OCI-LY3 (cell line): ENCODE data around the gene MAP4K3.

Experiments
- H2AFZ ChIP-seq: fragments of 200-600, 300-600 bp; shearing (Covaris generic); 2 replicates; pipeline ENCODE4 v1.6.0; 2014; ENCODE audit warnings: antibody characterized with exemption, low read depth, low read length
- H3K27ac ChIP-seq: fragments of 200-600, 300-600 bp; sonication (generic); 2 replicates; pipeline ENCODE4 v1.5.1; 2014; ENCODE audit warnings: mild to moderate bottlenecking, low read length, moderate library complexity, mixed read lengths
- H3K27me3 ChIP-seq: fragments of 200-600, 300-600 bp; sonication (generic); 2 replicates; pipeline ENCODE4 v1.6.1; 2014; ENCODE audit warnings: low read depth, low read length, mixed read lengths
- H3K36me3 ChIP-seq: fragments of 200-600, 300-600 bp; sonication (generic); replicated peaks from 2 replicates; pipeline ENCODE3; 2014; ENCODE audit warnings: low read depth, low read length, mixed read lengths
- H3K4me1 ChIP-seq: fragments of 300-600, 200-600 bp; sonication (generic); 2 replicates; pipeline ENCODE4 v1.6.1; 2014; ENCODE audit warnings: low read length, mixed read lengths
- H3K4me2 ChIP-seq: fragments of 200-600, 300-600 bp; sonication (generic); 2 replicates; pipeline ENCODE4 v1.6.1; 2014; ENCODE audit warnings: low read length, mixed read lengths
- H3K4me3 ChIP-seq: fragments of 300-600, 200-600 bp; sonication (generic); 2 replicates; pipeline ENCODE4 v1.5.1; 2014; ENCODE audit warnings: antibody characterized with exemption, mild to moderate bottlenecking, low read length, moderate library complexity
- H3K79me2 ChIP-seq: fragments of 300-600, 200-600 bp; shearing (Covaris generic); 2 replicates; pipeline ENCODE4 v1.6.1; 2014; ENCODE audit warnings: mild to moderate bottlenecking, low read length, mixed read lengths
- H3K9ac ChIP-seq: fragments of 300-600, 200-600 bp; shearing (Covaris generic); 2 replicates; pipeline ENCODE4 v1.6.0; 2014; ENCODE audit warnings: mild to moderate bottlenecking, low read length, moderate library complexity
- H3K9me3 ChIP-seq: fragments of 200-600, 300-600 bp; shearing (Covaris generic); 2 replicates; pipeline ENCODE4 v1.6.1; 2014; ENCODE audit warnings: low read length, mixed read lengths; ENCODE audit not compliant: insufficient read depth
- H4K20me1 ChIP-seq: fragments of 200-600, 300-600 bp; sonication (generic); 2 replicates; pipeline ENCODE4 v1.6.1; 2016; ENCODE audit warnings: low read length, mixed read lengths; ENCODE audit not compliant: insufficient read depth
- CTCF ChIP-seq: fragments of 200-600, 300-600 bp; sonication (generic); IDR thresholded peaks from 2 replicates; pipeline ENCODE4 v1.5.1; 2014; ENCODE audit warnings: antibody characterized with exemption, low read length, low read depth
- EZH2phosphoT487 ChIP-seq: fragments of 200-600 bp; shearing (Covaris generic); IDR thresholded peaks from 2 replicates; pipeline ENCODE4 v1.6.1; 2018; ENCODE audit warnings: antibody characterized with exemption, mixed run types, low read depth

Gene MAP4K3

GRCh38 chr2:39228413-39229209, 208.5 kb downstream of the MAP4K3 start:
- TF ChIP-seq EZH2phosphoT487: no peak
- no peak for TF ChIP-seq CTCF
- Histone ChIP-seq H3K9ac (peak overlapping the region; percentile 52), H4K20me1 (no peaks in the 10 kb centered on the region), H3K4me2 (peak overlapping the region; percentile 79), H3K27me3 (no peaks in the 10 kb centered on the region), H2AFZ (peak overlapping the region; percentile 80), H3K36me3 (no peaks in the 10 kb centered on the region), H3K4me1 (peaks cover 19% of the 10 kb centered on the region), H3K9me3 (no peaks in the 10 kb centered on the region), H3K27ac (no peak overlapping the region), H3K4me3 (peak overlapping the region; percentile 75), H3K79me2 (no peaks in the 10 kb centered on the region)

GRCh38 chr2:39227628-39228412, 209.3 kb downstream of the MAP4K3 start:
- Histone ChIP-seq H3K36me3 (no peaks in the 10 kb centered on the region), H3K27ac (no peak overlapping the region), H2AFZ (peak overlapping the region; percentile 80), H4K20me1 (no peaks in the 10 kb centered on the region), H3K4me1 (peaks cover 19% of the 10 kb centered on the region), H3K79me2 (no peaks in the 10 kb centered on the region), H3K4me3 (peak overlapping the region; percentile 75), H3K9me3 (no peaks in the 10 kb centered on the region), H3K4me2 (peak overlapping the region; percentile 79), H3K27me3 (no peaks in the 10 kb centered on the region), H3K9ac (peak overlapping the region; percentile 52)
- TF ChIP-seq EZH2phosphoT487: no peak
- peak; percentile 90 for TF ChIP-seq CTCF

DNA sequence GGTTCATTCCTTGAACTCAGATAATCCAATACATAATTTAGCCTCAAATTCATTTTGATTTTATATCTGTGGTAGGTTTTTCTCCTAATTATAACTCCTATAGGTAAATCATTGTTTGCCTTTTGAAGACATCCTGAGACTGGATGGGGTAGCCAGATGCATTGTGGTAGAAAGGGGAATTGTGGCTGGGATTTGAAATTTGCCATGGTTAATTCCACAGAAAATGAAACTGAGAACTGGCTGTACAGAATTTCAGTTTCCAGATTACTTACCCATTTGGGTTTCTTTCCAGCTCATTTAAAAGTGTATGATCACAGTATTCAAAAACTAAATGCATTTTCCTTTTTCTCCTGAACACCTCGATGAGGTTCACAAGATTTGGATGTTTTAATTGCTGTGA, 211.5 kb downstream of the MAP4K3 start:
- H2AFZ ChIP-seq: no peak overlapping the region
- no peaks in the 10 kb centered on the region for H3K9me3 ChIP-seq
- H3K79me2 ChIP-seq: no peaks in the 10 kb centered on the region
- TF ChIP-seq EZH2phosphoT487 (no peak), CTCF (no peak)
- H3K4me3 ChIP-seq: 0 out of 2 replicates have a peak overlapping the region, but pooled peaks have one; percentile 8
- H3K27ac ChIP-seq: no peak overlapping the region
- H3K4me1 ChIP-seq: peaks cover 19% of the 10 kb centered on the region
- H3K4me2 ChIP-seq: peak overlapping the region; percentile 53
- H4K20me1 ChIP-seq: no peaks in the 10 kb centered on the region
- no peaks in the 10 kb centered on the region for H3K27me3 ChIP-seq
- H3K9ac ChIP-seq: no peak overlapping the region
- H3K36me3 ChIP-seq: no peaks in the 10 kb centered on the region

DNA sequence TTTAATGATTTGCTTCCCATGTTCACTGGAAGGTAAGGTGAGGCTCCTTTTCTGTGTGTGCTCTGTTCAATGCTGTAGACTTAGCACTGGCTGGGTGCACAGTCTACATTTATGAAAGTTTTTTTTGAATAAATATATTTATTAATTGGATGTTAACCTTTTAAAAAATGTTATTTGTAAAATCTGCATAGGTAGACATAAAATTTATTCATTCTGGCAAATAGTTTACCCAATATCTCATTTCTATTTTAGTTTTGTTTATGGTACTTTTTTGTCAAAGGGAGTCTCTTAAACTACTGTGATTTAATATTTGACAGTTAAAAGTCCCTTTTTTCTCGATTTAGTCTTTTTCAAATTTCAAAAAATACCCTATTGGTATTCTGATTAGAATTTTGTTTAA, 213.2 kb downstream of the MAP4K3 start:
- Histone ChIP-seq H3K4me1 (peaks cover 18% of the 10 kb centered on the region), H3K9ac (no peak overlapping the region), H3K27me3 (no peaks in the 10 kb centered on the region), H3K4me3 (no peak overlapping the region), H4K20me1 (no peaks in the 10 kb centered on the region), H3K27ac (no peak overlapping the region), H3K4me2 (no peak overlapping the region), H3K9me3 (no peaks in the 10 kb centered on the region), H2AFZ (no peak overlapping the region), H3K79me2 (no peaks in the 10 kb centered on the region), H3K36me3 (no peaks in the 10 kb centered on the region)
- TF ChIP-seq CTCF (no peak), EZH2phosphoT487 (no peak)
